ENCODE results near the gene MVD. TPM values are rescaled to one million over a fixed set of nuclear protein-coding genes. Genes with fewer than 3 reads are reported as not detected.

Gene MVD
- polyA plus RNA-seq, 1 donor (not counting 4 experiments of a cell fraction or from before 2014, with no cell fraction given): 59.6 TPM

GRCh38 chr16:88618182-88618955, 44.5 kb downstream of the MVD start:
- TF ChIP-seq EZH2 (IDR thresholded peaks at IDR 0.05; ENCODE audit: low read length) (no peak), CTCF (optimal IDR thresholded peaks at IDR 0.05 in 1 of 3, IDR thresholded peaks at IDR 0.05 in 1 of 3, conservative IDR thresholded peaks at IDR 0.05 in 1 of 3; ENCODE audit: extremely low read depth in 1 of 3, insufficient read depth in 2 of 3, low read length in 3 of 3) (no peak)
- no peak for DNase-seq (ENCODE audit: low read depth, low spot score)
- dilution Hi-C loops (cut with MboI; ENCODE audit: extremely low pct_ligation_motif_present, low sequenced_read_pairs): no loop called here
- peaks cover 18 to 34% of the 10 kb centered on the region in 2 experiments for H3K36me3 ChIP-seq (ENCODE audit: control insufficient read depth in 2 of 2, extremely low read depth in 1 of 2, insufficient read depth in 2 of 2, low read length in 2 of 2)
- no peak overlapping the region for H3K9ac ChIP-seq (ENCODE audit: control insufficient read depth, extremely low read depth, insufficient read depth, low read length)
- H3K4me1 ChIP-seq (ENCODE audit: control insufficient read depth, extremely low read depth, insufficient read depth, low read length): no peaks in the 10 kb centered on the region
- FAIRE-seq: no peak
- no peaks in the 10 kb centered on the region for H3K9me3 ChIP-seq (ENCODE audit: control insufficient read depth, low read depth, low read length)
- no peaks in the 10 kb centered on the region for H3K27me3 ChIP-seq (ENCODE audit: control insufficient read depth, extremely low read depth, insufficient read depth, low read length)
- H3K9me1 ChIP-seq (ENCODE audit: control insufficient read depth, extremely low read depth, insufficient read depth, low read length): no peaks in the 10 kb centered on the region
- peaks cover 3% of the 10 kb centered on the region for H3K79me2 ChIP-seq (ENCODE audit: control insufficient read depth, insufficient read depth, low read length)
- no peak overlapping the region for H2AFZ ChIP-seq (ENCODE audit: control insufficient read depth, low read length)
- H3K27ac ChIP-seq (ENCODE audit: control insufficient read depth, insufficient read depth, low read length): no peak overlapping the region
- no peak overlapping the region for H3K4me2 ChIP-seq (ENCODE audit: control insufficient read depth, extremely low read depth, insufficient read depth, low read depth, low read length)
- H3K4me3 ChIP-seq (ENCODE audit: control insufficient read depth in 2 of 3, extremely low read depth in 1 of 3, insufficient read depth in 2 of 3, low read depth in 1 of 3, low read length in 3 of 3): no peak overlapping the region
- H4K20me1 ChIP-seq (ENCODE audit: control insufficient read depth, extremely low read depth, insufficient read depth, low read length): peaks cover 11% of the 10 kb centered on the region

GRCh38 chr16:88617268-88618031, 45.4 kb downstream of the MVD start:
- Histone ChIP-seq H3K27ac (ENCODE audit: control insufficient read depth, insufficient read depth, low read length) (no peak overlapping the region), H3K4me2 (ENCODE audit: control insufficient read depth, extremely low read depth, insufficient read depth, low read depth, low read length) (no peak overlapping the region), H4K20me1 (ENCODE audit: control insufficient read depth, extremely low read depth, insufficient read depth, low read length) (peaks cover 11% of the 10 kb centered on the region), H3K36me3 (ENCODE audit: control insufficient read depth in 2 of 2, extremely low read depth in 1 of 2, insufficient read depth in 2 of 2, low read length in 2 of 2) (peaks cover 15 to 33% of the 10 kb centered on the region in 2 experiments), H3K4me1 (ENCODE audit: control insufficient read depth, extremely low read depth, insufficient read depth, low read length) (no peaks in the 10 kb centered on the region), H3K27me3 (ENCODE audit: control insufficient read depth, extremely low read depth, insufficient read depth, low read length) (no peaks in the 10 kb centered on the region), H3K9ac (ENCODE audit: control insufficient read depth, extremely low read depth, insufficient read depth, low read length) (no peak overlapping the region), H3K9me3 (ENCODE audit: control insufficient read depth, low read depth, low read length) (no peaks in the 10 kb centered on the region), H3K79me2 (ENCODE audit: control insufficient read depth, insufficient read depth, low read length) (peaks cover 3% of the 10 kb centered on the region), H2AFZ (ENCODE audit: control insufficient read depth, low read length) (no peak overlapping the region), H3K4me3 (ENCODE audit: control insufficient read depth in 2 of 3, extremely low read depth in 1 of 3, insufficient read depth in 2 of 3, low read depth in 1 of 3, low read length in 3 of 3) (no peak overlapping the region), H3K9me1 (ENCODE audit: control insufficient read depth, extremely low read depth, insufficient read depth, low read length) (no peaks in the 10 kb centered on the region)
- TF ChIP-seq EZH2 (IDR thresholded peaks at IDR 0.05; ENCODE audit: low read length): no peak
- no peak for TF ChIP-seq CTCF (optimal IDR thresholded peaks at IDR 0.05 in 1 of 3, IDR thresholded peaks at IDR 0.05 in 1 of 3, conservative IDR thresholded peaks at IDR 0.05 in 1 of 3; ENCODE audit: extremely low read depth in 1 of 3, insufficient read depth in 2 of 3, low read length in 3 of 3)
- FAIRE-seq (no peak), DNase-seq (ENCODE audit: low read depth, low spot score) (no peak)
- dilution Hi-C loops (cut with MboI; ENCODE audit: extremely low pct_ligation_motif_present, low sequenced_read_pairs): no loop called here
